Stomach (tissue), 4 donors: Measurements from ENCODE around the gene PPP1R12B.

Experiments used
- CTCF ChIP-seq, 7 experiments: fragments of 450-650 bp in 4 of 7; fragments of 200-600 bp in 3 of 7; sonication (generic) in 3 of 7; IDR thresholded peaks; one replicate each; pipeline ENCODE4 v1.5.1; 2016 to 2019; ENCODE audit warnings: antibody characterized with exemption in 7 of 7, control low read depth in 2 of 7, mild to moderate bottlenecking in 1 of 7
- EP300 ChIP-seq: sonication (generic); formaldehyde crosslinking; IDR thresholded peaks from one replicate; pipeline ENCODE4 v1.6.1; 2017; ENCODE audit warnings: antibody characterized with exemption
- POLR2A ChIP-seq, 4 donors: fragments of 450-650 bp; IDR thresholded peaks; one replicate each; pipeline ENCODE4 v1.6.1; 2016; ENCODE audit warnings: antibody characterized with exemption in 4 of 4, control low read depth in 2 of 4, mild to moderate bottlenecking in 1 of 4, moderate library complexity in 1 of 4

GRCh38 chr1:202616355-202616915 is 267.9 kb downstream of the PPP1R12B start:
- TF ChIP-seq POLR2A (IDR thresholded peaks at IDR 0.05): no peak
- TF ChIP-seq CTCF (IDR thresholded peaks at IDR 0.05): no peak
- no peak for TF ChIP-seq EP300
